Measurements from ENCODE around the gene CSTB. TPM values are rescaled to one million over a fixed set of nuclear protein-coding genes. Genes with fewer than 3 reads are reported as not detected.
A peak's percentile ranks its signal among the peaks of the same experiment; 100 is the strongest.

Gene CSTB
- total RNA-seq, 1 experiment from 2014 or later, result 57.5 TPM

GRCh38 chr21:43766734-43767497 lies 9.2 kb downstream of the CSTB start:
- ChIA-PET RAD21 (ENCODE audit: low non-redundant PET in 1 of 2, low total read pairs in 2 of 2, uncharacterized antibody in 2 of 2, unreplicated experiment in 2 of 2) (no interaction called here), CTCF (no interaction called here), POLR2A (no interaction called here)
- peaks cover 0 to 1% of the 10 kb centered on the region in 2 experiments; a peak in 2 of 4 replicates for H3K36me3 ChIP-seq (ENCODE audit: control insufficient read depth in 1 of 2, insufficient read depth in 2 of 2, low read length in 2 of 2)
- no peaks in the 10 kb centered on the region for H3K79me2 ChIP-seq (ENCODE audit: insufficient read depth, low read length)
- H3K4me1 ChIP-seq (ENCODE audit: control insufficient read depth in 1 of 2, insufficient read depth in 2 of 2, low read length in 2 of 2), result peaks cover 15 to 41% of the 10 kb centered on the region in 2 experiments
- H3K27ac ChIP-seq (ENCODE audit: low read depth, low read length), result peak overlapping the region; percentile 88; the same call in 1 of the 2 replicates
- H3K9me3 ChIP-seq (ENCODE audit: control insufficient read depth in 1 of 2, insufficient read depth in 1 of 2, low read depth in 1 of 2, low read length in 2 of 2), result no peaks in the 10 kb centered on the region
- no TSS peak for BruUV-seq (replicated peaks)
- H3K4me3 ChIP-seq (replicated peaks in 1 of 2; ENCODE audit: low read depth in 1 of 2, low read length in 2 of 2), result no peak overlapping the region
- no peak overlapping the region for H3K4me2 ChIP-seq (ENCODE audit: low read length)
- no peaks in the 10 kb centered on the region for H3K9me2 ChIP-seq (ENCODE audit: insufficient read depth)
- H3K9ac ChIP-seq (ENCODE audit: low read length), result peak overlapping the region; percentile 70; the same call in 1 of the 2 replicates
- H2AFZ ChIP-seq (ENCODE audit: low read depth, low read length, poor library complexity, severe bottlenecking), result no peak overlapping the region
- no peaks in the 10 kb centered on the region for H3K27me3 ChIP-seq (ENCODE audit: insufficient read depth, low read length)
- no peak for TF ChIP-seq REST (IDR thresholded peaks at IDR 0.05; ENCODE audit: low read depth)
- TF ChIP-seq YY1 (IDR thresholded peaks at IDR 0.05; ENCODE audit: extremely low read depth, insufficient replicate concordance, low read depth, low read length), result no peak
- no peak for TF ChIP-seq RAD21 (IDR thresholded peaks at IDR 0.05; ENCODE audit: low read depth)
- no peak for TF ChIP-seq ZNF274 (IDR thresholded peaks at IDR 0.05; ENCODE audit: low read depth, low read length)
- TF ChIP-seq MAX (IDR thresholded peaks at IDR 0.05), result no peak
- TF ChIP-seq ATF3 (IDR thresholded peaks at IDR 0.05), result no peak
- TF ChIP-seq ZBTB33 (IDR thresholded peaks at IDR 0.05; ENCODE audit: extremely low read depth, insufficient replicate concordance, low read length), result no peak
- TF ChIP-seq CTCF (IDR thresholded peaks at IDR 0.05 in 2 of 3, conservative IDR thresholded peaks at IDR 0.05 in 1 of 3; ENCODE audit: borderline replicate concordance in 1 of 3, insufficient read depth in 1 of 3, low read depth in 2 of 3, low read length in 2 of 3), result no peak
- TF ChIP-seq EZH2 (IDR thresholded peaks at IDR 0.05), result no peak
- no peak for TF ChIP-seq TCF7L2 (IDR thresholded peaks at IDR 0.05; ENCODE audit: borderline replicate concordance, extremely low read depth, insufficient read depth, insufficient read length)
- TF ChIP-seq EZH2phosphoT487 (IDR thresholded peaks at IDR 0.05; ENCODE audit: borderline replicate concordance), result no peak
- intact Hi-C loops (cut with micrococcal nuclease), result no loop called here
- DNase-seq (ENCODE audit: low read depth, low spot score) (no peak), ATAC-seq (no peak)
- H4K20me1 ChIP-seq (ENCODE audit: insufficient read depth), result no peaks in the 10 kb centered on the region
